Measurements from ENCODE around the gene ACAA1. TPM values are rescaled to one million over a fixed set of nuclear protein-coding genes. Genes with fewer than 3 reads are reported as not detected.

ACAA1 gene
- total and polyA plus RNA-seq, 10 of the 15 experiments (the other 5 are each of a cell fraction or from before 2014, with no cell fraction given), result 5.7 to 85.4 (median 60.6) TPM

- TF ChIP-seq JUNB (IDR thresholded peaks at IDR 0.05), result no peak
- TF ChIP-seq NFYB (IDR thresholded peaks at IDR 0.05; ENCODE audit: insufficient read depth, low read depth, low read length), result no peak
- no peak for TF ChIP-seq HDAC6 (IDR thresholded peaks at IDR 0.05; ENCODE audit: unreplicated experiment)
- no peak for TF ChIP-seq CBX3 (IDR thresholded peaks at IDR 0.05; ENCODE audit: borderline replicate concordance, low read depth)
- TF ChIP-seq MTA2 (IDR thresholded peaks at IDR 0.05; ENCODE audit: low read depth), result peak; percentile 47; the same call in 1 of the 2 replicates
- TF ChIP-seq, protein P1, sequence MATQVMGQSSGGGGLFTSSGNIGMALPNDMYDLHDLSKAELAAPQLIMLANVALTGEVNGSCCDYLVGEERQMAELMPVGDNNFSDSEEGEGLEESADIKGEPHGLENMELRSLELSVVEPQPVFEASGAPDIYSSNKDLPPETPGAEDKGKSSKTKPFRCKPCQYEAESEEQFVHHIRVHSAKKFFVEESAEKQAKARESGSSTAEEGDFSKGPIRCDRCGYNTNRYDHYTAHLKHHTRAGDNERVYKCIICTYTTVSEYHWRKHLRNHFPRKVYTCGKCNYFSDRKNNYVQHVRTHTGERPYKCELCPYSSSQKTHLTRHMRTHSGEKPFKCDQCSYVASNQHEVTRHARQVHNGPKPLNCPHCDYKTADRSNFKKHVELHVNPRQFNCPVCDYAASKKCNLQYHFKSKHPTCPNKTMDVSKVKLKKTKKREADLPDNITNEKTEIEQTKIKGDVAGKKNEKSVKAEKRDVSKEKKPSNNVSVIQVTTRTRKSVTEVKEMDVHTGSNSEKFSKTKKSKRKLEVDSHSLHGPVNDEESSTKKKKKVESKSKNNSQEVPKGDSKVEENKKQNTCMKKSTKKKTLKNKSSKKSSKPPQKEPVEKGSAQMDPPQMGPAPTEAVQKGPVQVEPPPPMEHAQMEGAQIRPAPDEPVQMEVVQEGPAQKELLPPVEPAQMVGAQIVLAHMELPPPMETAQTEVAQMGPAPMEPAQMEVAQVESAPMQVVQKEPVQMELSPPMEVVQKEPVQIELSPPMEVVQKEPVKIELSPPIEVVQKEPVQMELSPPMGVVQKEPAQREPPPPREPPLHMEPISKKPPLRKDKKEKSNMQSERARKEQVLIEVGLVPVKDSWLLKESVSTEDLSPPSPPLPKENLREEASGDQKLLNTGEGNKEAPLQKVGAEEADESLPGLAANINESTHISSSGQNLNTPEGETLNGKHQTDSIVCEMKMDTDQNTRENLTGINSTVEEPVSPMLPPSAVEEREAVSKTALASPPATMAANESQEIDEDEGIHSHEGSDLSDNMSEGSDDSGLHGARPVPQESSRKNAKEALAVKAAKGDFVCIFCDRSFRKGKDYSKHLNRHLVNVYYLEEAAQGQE (IDR thresholded peaks at IDR 0.05; ENCODE audit: low read depth, low read length), result no peak
- TF ChIP-seq, protein P2, sequence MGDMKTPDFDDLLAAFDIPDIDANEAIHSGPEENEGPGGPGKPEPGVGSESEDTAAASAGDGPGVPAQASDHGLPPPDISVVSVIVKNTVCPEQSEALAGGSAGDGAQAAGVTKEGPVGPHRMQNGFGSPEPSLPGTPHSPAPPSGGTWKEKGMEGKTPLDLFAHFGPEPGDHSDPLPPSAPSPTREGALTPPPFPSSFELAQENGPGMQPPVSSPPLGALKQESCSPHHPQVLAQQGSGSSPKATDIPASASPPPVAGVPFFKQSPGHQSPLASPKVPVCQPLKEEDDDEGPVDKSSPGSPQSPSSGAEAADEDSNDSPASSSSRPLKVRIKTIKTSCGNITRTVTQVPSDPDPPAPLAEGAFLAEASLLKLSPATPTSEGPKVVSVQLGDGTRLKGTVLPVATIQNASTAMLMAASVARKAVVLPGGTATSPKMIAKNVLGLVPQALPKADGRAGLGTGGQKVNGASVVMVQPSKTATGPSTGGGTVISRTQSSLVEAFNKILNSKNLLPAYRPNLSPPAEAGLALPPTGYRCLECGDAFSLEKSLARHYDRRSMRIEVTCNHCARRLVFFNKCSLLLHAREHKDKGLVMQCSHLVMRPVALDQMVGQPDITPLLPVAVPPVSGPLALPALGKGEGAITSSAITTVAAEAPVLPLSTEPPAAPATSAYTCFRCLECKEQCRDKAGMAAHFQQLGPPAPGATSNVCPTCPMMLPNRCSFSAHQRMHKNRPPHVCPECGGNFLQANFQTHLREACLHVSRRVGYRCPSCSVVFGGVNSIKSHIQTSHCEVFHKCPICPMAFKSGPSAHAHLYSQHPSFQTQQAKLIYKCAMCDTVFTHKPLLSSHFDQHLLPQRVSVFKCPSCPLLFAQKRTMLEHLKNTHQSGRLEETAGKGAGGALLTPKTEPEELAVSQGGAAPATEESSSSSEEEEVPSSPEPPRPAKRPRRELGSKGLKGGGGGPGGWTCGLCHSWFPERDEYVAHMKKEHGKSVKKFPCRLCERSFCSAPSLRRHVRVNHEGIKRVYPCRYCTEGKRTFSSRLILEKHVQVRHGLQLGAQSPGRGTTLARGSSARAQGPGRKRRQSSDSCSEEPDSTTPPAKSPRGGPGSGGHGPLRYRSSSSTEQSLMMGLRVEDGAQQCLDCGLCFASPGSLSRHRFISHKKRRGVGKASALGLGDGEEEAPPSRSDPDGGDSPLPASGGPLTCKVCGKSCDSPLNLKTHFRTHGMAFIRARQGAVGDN (IDR thresholded peaks at IDR 0.05), result peak; percentile 55
- TF ChIP-seq, protein P3, sequence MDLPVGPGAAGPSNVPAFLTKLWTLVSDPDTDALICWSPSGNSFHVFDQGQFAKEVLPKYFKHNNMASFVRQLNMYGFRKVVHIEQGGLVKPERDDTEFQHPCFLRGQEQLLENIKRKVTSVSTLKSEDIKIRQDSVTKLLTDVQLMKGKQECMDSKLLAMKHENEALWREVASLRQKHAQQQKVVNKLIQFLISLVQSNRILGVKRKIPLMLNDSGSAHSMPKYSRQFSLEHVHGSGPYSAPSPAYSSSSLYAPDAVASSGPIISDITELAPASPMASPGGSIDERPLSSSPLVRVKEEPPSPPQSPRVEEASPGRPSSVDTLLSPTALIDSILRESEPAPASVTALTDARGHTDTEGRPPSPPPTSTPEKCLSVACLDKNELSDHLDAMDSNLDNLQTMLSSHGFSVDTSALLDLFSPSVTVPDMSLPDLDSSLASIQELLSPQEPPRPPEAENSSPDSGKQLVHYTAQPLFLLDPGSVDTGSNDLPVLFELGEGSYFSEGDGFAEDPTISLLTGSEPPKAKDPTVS (IDR thresholded peaks at IDR 0.05; ENCODE audit: low read depth, low read length), result no peak
- peak; percentile 43 to 63; a peak in 2 of 4 replicates for TF ChIP-seq IKZF2 (IDR thresholded peaks at IDR 0.05)
These were observed 1.6 kb upstream of the ACAA1 start, which contains the start of gene MYD88 (continued) for GRCh38 chr3:38138349-38139190.

Data from GM12878 (cell line).